ENCODE data around the gene FBXW9. TPM values are rescaled to one million over a fixed set of nuclear protein-coding genes. Genes with fewer than 3 reads are reported as not detected.

The FBXW9 gene
- total and polyA plus RNA-seq, 7 donors = 3.6 to 10.8 (median 6.2) TPM

DNA sequence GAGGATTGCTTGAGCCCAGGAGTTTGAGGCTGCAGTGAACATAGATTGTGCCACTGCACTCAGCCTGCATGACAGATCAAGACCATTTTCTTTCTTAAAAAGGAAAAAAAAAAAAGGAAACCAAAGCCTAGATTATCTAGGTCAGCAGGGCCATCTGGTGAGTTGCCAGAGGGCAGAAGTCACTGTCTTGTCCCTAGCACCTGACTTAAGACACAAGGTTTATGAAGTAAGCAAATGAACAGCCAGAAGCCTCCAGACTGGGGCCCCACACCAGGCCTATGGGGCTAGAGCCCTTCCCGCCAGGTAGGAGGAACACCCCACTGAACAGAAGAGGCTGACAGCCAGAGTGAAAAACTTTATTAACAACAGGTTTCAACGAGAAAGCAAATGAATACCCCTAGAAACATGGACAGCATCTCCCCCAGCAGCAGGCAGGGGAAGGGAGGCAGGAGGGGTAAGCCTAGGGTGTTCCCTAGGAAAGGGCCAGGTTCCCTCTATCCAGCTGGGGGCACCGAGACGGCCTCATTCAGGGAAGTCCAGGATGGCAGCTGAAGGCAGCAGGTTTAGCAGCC lies 28.6 kb downstream of the FBXW9 start:
- no peak for DNase-seq
- intact Hi-C loops (cut with DNase I) = loop anchor here (5.0 kb wide), 1 partner anchor 56 kb away; the partner anchor contains the start of genes ZNF490 and ZNF791
- no peak for TF ChIP-seq POLR2A (IDR thresholded peaks at IDR 0.05)
- no peak for TF ChIP-seq EP300 (IDR thresholded peaks at IDR 0.05)
- no peak for TF ChIP-seq POLR2AphosphoS5 (IDR thresholded peaks at IDR 0.05)
- no peak for TF ChIP-seq CTCF (IDR thresholded peaks at IDR 0.05)
- H3K27ac ChIP-seq = peak overlapping the region in 2 of 4 donors; percentile 91 to 92
- H3K4me1 ChIP-seq = peaks cover 0 to 47% (median 43%) of the 10 kb centered on the region in 4 donors
- H3K4me3 ChIP-seq = peak overlapping the region in 1 of 4 donors; percentile 86
- no peaks in the 10 kb centered on the region for H3K27me3 ChIP-seq
- peaks cover 4 to 42% (median 10%) of the 10 kb centered on the region in 4 donors for H3K36me3 ChIP-seq
- WGBS, 2 donors = 62 to 85% methylated on average over 4 of the region's 4 CpGs
- H3K9me3 ChIP-seq = no peaks in the 10 kb centered on the region

DNA sequence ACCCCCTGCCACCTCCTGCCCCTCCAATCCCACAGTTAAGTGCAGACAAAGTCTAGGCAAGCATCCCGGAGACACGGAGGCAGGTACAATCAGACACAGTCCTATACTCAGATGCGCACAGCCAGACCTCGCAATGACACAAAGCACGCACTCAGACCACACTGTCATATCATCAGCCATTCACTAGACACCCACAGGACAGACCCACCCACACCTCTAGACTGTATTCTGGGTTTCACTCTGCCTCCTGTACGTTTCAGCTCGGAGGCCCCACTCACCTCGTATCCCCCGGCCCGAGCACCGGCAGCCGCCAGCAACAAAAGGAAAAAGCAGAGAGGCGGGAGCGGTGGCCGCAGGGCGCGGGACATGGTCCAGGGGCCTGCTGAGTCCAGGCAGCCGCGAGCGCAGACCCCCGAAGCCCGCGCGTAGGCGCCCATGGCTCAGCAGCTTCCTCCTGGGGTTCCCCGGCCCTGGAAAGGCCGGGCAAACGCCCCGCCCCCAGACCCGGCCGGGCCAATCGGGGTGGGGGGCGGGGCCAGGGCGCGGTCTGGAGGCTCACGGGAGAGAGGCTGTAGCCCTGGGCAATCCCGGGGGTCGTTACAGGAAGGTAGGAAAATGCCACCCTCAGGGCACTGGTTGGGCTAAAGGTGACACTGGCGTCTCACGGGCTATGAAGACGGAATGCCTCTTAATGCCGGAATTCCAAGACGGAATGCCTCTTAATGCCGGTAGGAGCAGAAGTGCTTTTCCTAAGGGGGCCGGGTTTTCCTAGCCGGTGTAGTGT lies 30.0 kb downstream of the FBXW9 start, which contains the start of the genes MAN2B1 and WDR83:
MAN2B1 (minus strand) TSS at position 478 of the 784 bp plus-strand sequence; CDS start at position 437, 41 bp downstream.
WDR83 (plus strand) TSS at position 543 of the 784 bp plus-strand sequence. CDS start 2,984 bp downstream, outside the sequence.
- H3K27ac ChIP-seq = peak within 1 kb of the TSS; percentile 73 to 82 (median 78)
- WGBS, 2 donors = 1% methylated on average over 46 of the region's 46 CpGs
- H3K9me3 ChIP-seq = no peaks in the 10 kb centered on the region
- H3K27me3 ChIP-seq = no peaks in the 10 kb centered on the region
- TF ChIP-seq EP300 (IDR thresholded peaks at IDR 0.05) (no peak), POLR2AphosphoS5 (IDR thresholded peaks at IDR 0.05) (peak in 3 of 4 donors; percentile 31 to 60 (median 54)), POLR2A (IDR thresholded peaks at IDR 0.05) (peak in 1 of 2 donors; percentile 17)
- peaks cover 5 to 45% (median 11%) of the 10 kb centered on the region in 4 donors for H3K36me3 ChIP-seq
- intact Hi-C loops (cut with DNase I) = loop anchor here (5.0 kb wide), 1 partner anchor 54 kb away; the partner anchor contains the start of genes ZNF490 and ZNF791
- H3K4me1 ChIP-seq = peaks cover 0 to 47% (median 43%) of the 10 kb centered on the region in 4 donors
- DNase-seq = peak; percentile 83
- peak within 1 kb of the TSS; percentile 62 to 79 (median 76) for H3K4me3 ChIP-seq

DNA sequence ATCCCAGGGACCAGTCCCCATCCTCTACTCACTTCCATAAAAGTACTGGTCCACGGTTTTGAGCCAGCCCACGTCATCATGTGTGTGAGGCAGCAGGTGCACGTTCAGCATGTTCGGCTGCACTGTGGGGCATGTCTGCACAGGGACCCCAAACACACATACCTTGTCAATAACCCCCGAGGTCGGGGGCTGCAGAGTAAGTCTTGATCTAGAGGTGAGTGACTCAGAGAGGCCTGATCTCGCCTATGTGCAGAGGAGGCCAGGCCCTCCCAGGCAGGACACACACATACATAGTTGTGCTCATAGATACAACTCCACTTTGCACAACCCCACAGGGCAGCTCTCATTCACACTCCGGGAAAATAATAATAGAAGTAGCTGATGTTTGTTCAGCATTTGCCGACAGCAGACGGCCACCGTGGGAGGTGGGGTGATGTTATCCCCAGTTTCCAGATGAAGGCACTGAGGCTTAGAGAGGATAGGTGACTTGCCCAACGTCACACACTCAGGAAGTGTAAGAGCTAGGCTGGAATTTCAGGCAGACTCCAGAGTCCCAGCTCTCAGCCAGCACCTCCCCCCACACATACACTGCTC lies 30.7 kb downstream of the FBXW9 start:
- Histone ChIP-seq H3K27me3 (no peaks in the 10 kb centered on the region), H3K27ac (peak overlapping the region; percentile 73 to 82 (median 78)), H3K36me3 (peaks cover 8 to 52% (median 14%) of the 10 kb centered on the region in 4 donors), H3K4me1 (peaks cover 0 to 44% (median 40%) of the 10 kb centered on the region in 4 donors), H3K4me3 (peak overlapping the region; percentile 62 to 79 (median 76)), H3K9me3 (no peaks in the 10 kb centered on the region)
- intact Hi-C loops (cut with DNase I) = loop anchor here (5.0 kb wide), 1 partner anchor 53 kb away; the partner anchor contains the start of genes ZNF490 and ZNF791
- TF ChIP-seq EP300 (IDR thresholded peaks at IDR 0.05) (no peak), POLR2A (IDR thresholded peaks at IDR 0.05) (no peak), POLR2AphosphoS5 (IDR thresholded peaks at IDR 0.05) (no peak), CTCF (IDR thresholded peaks at IDR 0.05) (no peak)
- DNase-seq = no peak
- 45 to 50% methylated on average over 12 of the region's 12 CpGs for WGBS, 2 donors

DNA sequence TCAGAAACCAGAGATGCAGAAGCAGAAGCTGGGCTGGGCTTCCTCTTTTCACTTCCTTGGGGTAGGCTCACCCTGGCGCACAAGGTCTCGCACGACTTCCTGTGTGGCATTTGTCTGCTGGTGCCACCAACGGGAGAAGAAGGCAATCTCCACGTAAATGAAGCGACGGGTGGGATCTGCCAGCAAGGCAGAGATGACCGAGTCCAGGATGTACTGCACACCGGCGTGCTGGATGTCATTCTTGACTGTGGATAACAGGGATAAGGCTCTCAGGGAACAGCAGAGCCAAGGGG lies 31.2 kb downstream of the FBXW9 start:
- no peaks in the 10 kb centered on the region for H3K9me3 ChIP-seq
- peaks cover 0 to 39% (median 35%) of the 10 kb centered on the region in 4 donors for H3K4me1 ChIP-seq
- no peaks in the 10 kb centered on the region for H3K27me3 ChIP-seq
- intact Hi-C loops (cut with DNase I) = loop anchor here (5.0 kb wide), 1 partner anchor 53 kb away; the partner anchor contains the start of genes ZNF490 and ZNF791
- peak overlapping the region in 3 of 4 donors; percentile 62 to 79 (median 75) for H3K4me3 ChIP-seq
- H3K27ac ChIP-seq = no peak overlapping the region
- TF ChIP-seq EP300 (IDR thresholded peaks at IDR 0.05) (no peak), POLR2A (IDR thresholded peaks at IDR 0.05) (no peak), CTCF (IDR thresholded peaks at IDR 0.05) (no peak), POLR2AphosphoS5 (IDR thresholded peaks at IDR 0.05) (no peak)
- peaks cover 8 to 58% (median 14%) of the 10 kb centered on the region in 4 donors for H3K36me3 ChIP-seq
- whole genome bisulfite sequencing, 2 donors = 53 to 83% methylated on average over 10 of the region's 10 CpGs
- no peak for DNase-seq
